IMR-90 (cell line): ENCODE results near the gene ATP5ME.

Experiments used
- BHLHE40 ChIP-seq: fragments of 150-350 bp; IDR thresholded peaks from 2 replicates; pipeline ENCODE4 v1.6.1; 2016; ENCODE audit warnings: mild to moderate bottlenecking, low read depth, low read length
- CEBPB ChIP-seq: IDR thresholded peaks from 2 replicates; pipeline ENCODE4 v1.6.1; 2012; ENCODE audit warnings: low read depth, low read length, improper control_type of control experiment
- CHD1 ChIP-seq: IDR thresholded peaks from 2 replicates; pipeline ENCODE4 v1.6.1; 2012; ENCODE audit warnings: low read depth, low read length, improper control_type of control experiment
- MAFK ChIP-seq: IDR thresholded peaks from 2 replicates; pipeline ENCODE4 v1.6.1; 2012; ENCODE audit warnings: low read depth, low read length, improper control_type of control experiment
- POLR2A ChIP-seq: IDR thresholded peaks from 2 replicates; pipeline ENCODE4 v1.6.1; 2012; ENCODE audit warnings: mild to moderate bottlenecking, low read depth, low read length
- RAD21 ChIP-seq: IDR thresholded peaks from 2 replicates; pipeline ENCODE4 v1.6.1; 2012; ENCODE audit warnings: low read length, improper control_type of control experiment
- RCOR1 ChIP-seq: IDR thresholded peaks from 2 replicates; pipeline ENCODE4 v1.6.1; 2012; ENCODE audit warnings: mild to moderate bottlenecking, low read length, improper control_type of control experiment; ENCODE audit not compliant: insufficient replicate concordance
- SMC3 ChIP-seq: fragments of 150-350 bp; IDR thresholded peaks from 2 replicates; pipeline ENCODE4 v1.6.1; 2016; ENCODE audit warnings: low read depth, mild to moderate bottlenecking, antibody characterized with exemption, low read length, moderate library complexity
- TF ChIP-seq, protein P1 (sequence below): conservative IDR thresholded peaks from 2 replicates; pipeline ENCODE4 v1.5.1; 2012; ENCODE audit warnings: mild to moderate bottlenecking, low read depth, low read length, improper control_type of control experiment

DNA sequence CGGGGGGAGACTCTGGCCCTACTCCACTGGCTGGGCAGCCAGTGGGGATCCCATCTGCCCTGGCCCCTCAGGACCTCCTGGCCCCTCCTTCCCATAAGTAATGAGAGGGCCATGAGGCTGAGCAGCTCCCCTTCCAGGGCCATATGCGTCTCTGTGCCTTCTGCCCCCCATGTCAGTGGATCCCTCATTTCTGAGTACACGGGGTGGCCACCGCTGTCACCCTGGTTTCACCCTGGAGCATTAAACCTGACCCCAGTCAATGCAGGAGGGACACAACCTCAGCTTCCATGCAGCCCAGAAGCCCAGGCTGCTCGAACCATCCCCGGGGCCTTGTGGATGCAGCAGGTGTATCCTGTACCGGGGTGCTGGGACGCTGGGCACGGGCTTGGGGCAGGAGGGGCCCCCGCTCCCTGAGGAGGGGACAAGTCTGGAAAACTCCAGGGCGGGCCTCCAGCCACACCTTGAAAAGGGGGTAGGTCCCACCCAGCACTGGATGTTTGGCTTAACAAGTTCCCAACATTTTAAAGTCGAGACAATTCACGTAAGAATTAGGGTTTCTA lies 24.2 kb downstream of the ATP5ME start:
- TF ChIP-seq, protein P1, sequence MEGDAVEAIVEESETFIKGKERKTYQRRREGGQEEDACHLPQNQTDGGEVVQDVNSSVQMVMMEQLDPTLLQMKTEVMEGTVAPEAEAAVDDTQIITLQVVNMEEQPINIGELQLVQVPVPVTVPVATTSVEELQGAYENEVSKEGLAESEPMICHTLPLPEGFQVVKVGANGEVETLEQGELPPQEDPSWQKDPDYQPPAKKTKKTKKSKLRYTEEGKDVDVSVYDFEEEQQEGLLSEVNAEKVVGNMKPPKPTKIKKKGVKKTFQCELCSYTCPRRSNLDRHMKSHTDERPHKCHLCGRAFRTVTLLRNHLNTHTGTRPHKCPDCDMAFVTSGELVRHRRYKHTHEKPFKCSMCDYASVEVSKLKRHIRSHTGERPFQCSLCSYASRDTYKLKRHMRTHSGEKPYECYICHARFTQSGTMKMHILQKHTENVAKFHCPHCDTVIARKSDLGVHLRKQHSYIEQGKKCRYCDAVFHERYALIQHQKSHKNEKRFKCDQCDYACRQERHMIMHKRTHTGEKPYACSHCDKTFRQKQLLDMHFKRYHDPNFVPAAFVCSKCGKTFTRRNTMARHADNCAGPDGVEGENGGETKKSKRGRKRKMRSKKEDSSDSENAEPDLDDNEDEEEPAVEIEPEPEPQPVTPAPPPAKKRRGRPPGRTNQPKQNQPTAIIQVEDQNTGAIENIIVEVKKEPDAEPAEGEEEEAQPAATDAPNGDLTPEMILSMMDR = no peak
- TF ChIP-seq RAD21 = no peak
- TF ChIP-seq CEBPB = no peak
- TF ChIP-seq POLR2A = no peak
- TF ChIP-seq MAFK = no peak
- no peak for TF ChIP-seq BHLHE40
- no peak for TF ChIP-seq RCOR1
- TF ChIP-seq CHD1 = no peak
- no peak for TF ChIP-seq SMC3
